Keratinocyte (primary cell): Measurements from ENCODE around the gene KLHL22. TPM values are rescaled to one million over a fixed set of nuclear protein-coding genes. Genes with fewer than 3 reads are reported as not detected.

Source experiments
- DNase-seq: peaks from one replicate; pipeline ENCODE4 v3.0.0-alpha.2; 2011; ENCODE audit warnings: low read depth, missing footprints, low spot score
- FAIRE-seq: peaks from 2 replicates; lab custom pipeline; 2011; peaks lifted over from hg19 to GRCh38; lab: Jason Lieb, UNC
- H2AFZ ChIP-seq: 2 replicates; pipeline ENCODE4 v1.6.0; 2012; ENCODE audit warnings: low read length, control low read depth, inconsistent platforms; ENCODE audit not compliant: control insufficient read depth
- H3K27ac ChIP-seq: 2 replicates; pipeline ENCODE4 v1.5.1; 2011; ENCODE audit warnings: low read length; ENCODE audit not compliant: control insufficient read depth, insufficient read depth
- H3K27me3 ChIP-seq: 3 replicates; pipeline ENCODE4 v1.6.0; 2011; ENCODE audit warnings: low read length; ENCODE audit not compliant: control insufficient read depth, insufficient read depth; ENCODE audit errors: extremely low read depth
- H3K36me3 ChIP-seq, 2 experiments: 2 replicates in 1 of 2; 3 replicates in 1 of 2; pipeline ENCODE4 v1.5.1; 2011; ENCODE audit warnings: low read length in 2 of 2, mild to moderate bottlenecking in 1 of 2; ENCODE audit not compliant: control insufficient read depth in 2 of 2, insufficient read depth in 2 of 2; ENCODE audit errors: extremely low read depth in 1 of 2
- H3K4me1 ChIP-seq: 3 replicates; pipeline ENCODE4 v1.5.1; 2011; ENCODE audit warnings: low read length; ENCODE audit not compliant: control insufficient read depth, insufficient read depth; ENCODE audit errors: extremely low read depth
- H3K4me2 ChIP-seq: 3 replicates; pipeline ENCODE4 v1.6.0; 2011; ENCODE audit warnings: low read depth, low read length; ENCODE audit not compliant: control insufficient read depth, insufficient read depth; ENCODE audit errors: extremely low read depth
- H3K4me3 ChIP-seq, 3 experiments: fragments of 200-600 bp in 1 of 3; sonication (generic) in 1 of 3; 2 replicates in 2 of 3; 3 replicates in 1 of 3; pipeline ENCODE4 v1.5.1; 2011 to 2016; ENCODE audit warnings: low read length in 3 of 3, mild to moderate bottlenecking in 3 of 3, control low read depth in 2 of 3, inconsistent platforms in 1 of 3, low read depth in 1 of 3, mixed read lengths in 1 of 3, mixed run types in 1 of 3, moderate library complexity in 1 of 3; ENCODE audit not compliant: control insufficient read depth in 2 of 3, insufficient read depth in 2 of 3; ENCODE audit errors: extremely low read depth in 1 of 3
- H3K79me2 ChIP-seq: 2 replicates; pipeline ENCODE4 v1.6.0; 2012; ENCODE audit warnings: low read length; ENCODE audit not compliant: control insufficient read depth, insufficient read depth
- H3K9ac ChIP-seq: 3 replicates; pipeline ENCODE4 v1.6.0; 2011; ENCODE audit warnings: low read length; ENCODE audit not compliant: control insufficient read depth, insufficient read depth; ENCODE audit errors: extremely low read depth
- H3K9me1 ChIP-seq: 3 replicates; pipeline ENCODE4 v1.6.0; 2011; ENCODE audit warnings: low read length; ENCODE audit not compliant: control insufficient read depth, insufficient read depth; ENCODE audit errors: extremely low read depth
- H3K9me3 ChIP-seq: 2 replicates; pipeline ENCODE4 v1.5.1; 2012; ENCODE audit warnings: low read depth, low read length; ENCODE audit not compliant: control insufficient read depth
- H4K20me1 ChIP-seq: 3 replicates; pipeline ENCODE4 v1.6.0; 2011; ENCODE audit warnings: low read length; ENCODE audit not compliant: control insufficient read depth, insufficient read depth; ENCODE audit errors: extremely low read depth
- EZH2 ChIP-seq: IDR thresholded peaks from one replicate; pipeline ENCODE4 v1.6.1; 2012; ENCODE audit warnings: inconsistent platforms, mild to moderate bottlenecking, low read length, moderate library complexity
- dilution Hi-C: fragments of 300-500 bp; cut with MboI; formaldehyde crosslinking; loops from one replicate; pipeline ENCODE4 v1.7.0; 2020; ENCODE audit warnings: low sequenced_read_pairs; ENCODE audit not compliant: extremely low pct_ligation_motif_present
- polyA plus RNA-seq, 5 experiments: library from polyadenylated mRNA; depleted of rRNA in 3 of 5; stranded (reverse) in 3 of 5; stranded (forward) in 1 of 5; unstranded in 1 of 5; fragments of >200 nt; gene quantifications; 1 replicate in 1 of 5; 2 replicates in 3 of 5; 3 replicates in 1 of 5; pipeline versions ENCODE4 v1.2.1 to v1.2.3, GENCODE V29; 2011 to 2012; ENCODE audit warnings: missing spikeins in 2 of 5, low read depth in 1 of 5, low replicate concordance in 1 of 5
- TF ChIP-seq, protein P1 (sequence below), 3 experiments: IDR thresholded peaks in 1 of 3; conservative IDR thresholded peaks in 1 of 3; optimal IDR thresholded peaks in 1 of 3; 2 replicates in 2 of 3; 3 replicates in 1 of 3; pipeline versions ENCODE3 to v1.5.1; 2011; ENCODE audit warnings: low read length in 3 of 3, mild to moderate bottlenecking in 3 of 3, moderate library complexity in 2 of 3, control low read depth in 1 of 3, inconsistent platforms in 1 of 3; ENCODE audit not compliant: insufficient read depth in 2 of 3; ENCODE audit errors: extremely low read depth in 1 of 3

Gene KLHL22
- polyA plus RNA-seq, 1 donor (not counting 4 experiments of a cell fraction or from before 2014, with no cell fraction given), result 9.3 TPM

DNA sequence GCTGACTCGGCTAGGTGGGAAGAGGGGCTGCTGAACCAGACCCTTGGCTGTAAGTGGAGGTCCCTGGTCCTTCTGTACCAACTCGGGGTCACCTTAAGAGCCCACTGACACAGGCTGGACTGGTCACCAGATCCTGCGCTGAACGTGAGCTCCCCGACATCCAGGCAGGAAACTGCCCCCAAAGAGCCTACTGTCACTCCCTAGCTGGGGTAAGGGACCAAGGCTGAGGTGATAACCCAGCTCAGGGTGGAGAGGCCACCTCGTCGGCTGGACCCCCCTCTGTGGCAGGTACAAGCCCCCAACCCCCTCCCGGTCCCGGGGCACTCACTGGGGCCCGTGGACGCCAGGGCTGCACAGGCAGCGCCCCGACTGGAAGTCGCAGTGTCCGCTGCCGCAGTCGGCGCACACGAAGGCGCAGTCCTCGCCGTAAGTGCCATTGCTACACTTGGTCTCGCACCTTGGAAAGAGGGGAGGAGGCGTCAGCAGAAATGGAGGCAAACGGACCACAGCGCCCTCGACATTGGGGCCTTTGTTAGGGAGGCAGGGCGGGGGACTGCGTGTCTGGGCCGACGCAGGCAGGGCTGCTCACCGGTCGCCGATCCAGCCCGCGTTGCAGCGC, 65.4 kb downstream of the KLHL22 start:
- Histone ChIP-seq H3K4me1 (peaks cover 21% of the 10 kb centered on the region), H3K4me2 (peak overlapping the region; percentile 89), H3K79me2 (no peaks in the 10 kb centered on the region), H4K20me1 (peaks cover 6% of the 10 kb centered on the region), H3K9me3 (no peaks in the 10 kb centered on the region), H3K27me3 (peaks cover 86% of the 10 kb centered on the region), H3K27ac (no peak overlapping the region), H3K36me3 (no peaks in the 10 kb centered on the region), H3K9ac (no peak overlapping the region), H3K9me1 (no peaks in the 10 kb centered on the region), H2AFZ (peak overlapping the region; percentile 23), H3K4me3 (peak overlapping the region in 2 of 3 experiments; percentile 48 to 67)
- TF ChIP-seq, protein P1, sequence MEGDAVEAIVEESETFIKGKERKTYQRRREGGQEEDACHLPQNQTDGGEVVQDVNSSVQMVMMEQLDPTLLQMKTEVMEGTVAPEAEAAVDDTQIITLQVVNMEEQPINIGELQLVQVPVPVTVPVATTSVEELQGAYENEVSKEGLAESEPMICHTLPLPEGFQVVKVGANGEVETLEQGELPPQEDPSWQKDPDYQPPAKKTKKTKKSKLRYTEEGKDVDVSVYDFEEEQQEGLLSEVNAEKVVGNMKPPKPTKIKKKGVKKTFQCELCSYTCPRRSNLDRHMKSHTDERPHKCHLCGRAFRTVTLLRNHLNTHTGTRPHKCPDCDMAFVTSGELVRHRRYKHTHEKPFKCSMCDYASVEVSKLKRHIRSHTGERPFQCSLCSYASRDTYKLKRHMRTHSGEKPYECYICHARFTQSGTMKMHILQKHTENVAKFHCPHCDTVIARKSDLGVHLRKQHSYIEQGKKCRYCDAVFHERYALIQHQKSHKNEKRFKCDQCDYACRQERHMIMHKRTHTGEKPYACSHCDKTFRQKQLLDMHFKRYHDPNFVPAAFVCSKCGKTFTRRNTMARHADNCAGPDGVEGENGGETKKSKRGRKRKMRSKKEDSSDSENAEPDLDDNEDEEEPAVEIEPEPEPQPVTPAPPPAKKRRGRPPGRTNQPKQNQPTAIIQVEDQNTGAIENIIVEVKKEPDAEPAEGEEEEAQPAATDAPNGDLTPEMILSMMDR (optimal IDR thresholded peaks at IDR 0.05 in 1 of 3, IDR thresholded peaks at IDR 0.05 in 1 of 3, conservative IDR thresholded peaks at IDR 0.05 in 1 of 3; ENCODE audit: extremely low read depth in 1 of 3, insufficient read depth in 2 of 3, low read length in 3 of 3), result no peak
- peak; percentile 96 for TF ChIP-seq EZH2
- no peak for DNase-seq
- dilution Hi-C loops, result no loop called here
- FAIRE-seq, result no peak

DNA sequence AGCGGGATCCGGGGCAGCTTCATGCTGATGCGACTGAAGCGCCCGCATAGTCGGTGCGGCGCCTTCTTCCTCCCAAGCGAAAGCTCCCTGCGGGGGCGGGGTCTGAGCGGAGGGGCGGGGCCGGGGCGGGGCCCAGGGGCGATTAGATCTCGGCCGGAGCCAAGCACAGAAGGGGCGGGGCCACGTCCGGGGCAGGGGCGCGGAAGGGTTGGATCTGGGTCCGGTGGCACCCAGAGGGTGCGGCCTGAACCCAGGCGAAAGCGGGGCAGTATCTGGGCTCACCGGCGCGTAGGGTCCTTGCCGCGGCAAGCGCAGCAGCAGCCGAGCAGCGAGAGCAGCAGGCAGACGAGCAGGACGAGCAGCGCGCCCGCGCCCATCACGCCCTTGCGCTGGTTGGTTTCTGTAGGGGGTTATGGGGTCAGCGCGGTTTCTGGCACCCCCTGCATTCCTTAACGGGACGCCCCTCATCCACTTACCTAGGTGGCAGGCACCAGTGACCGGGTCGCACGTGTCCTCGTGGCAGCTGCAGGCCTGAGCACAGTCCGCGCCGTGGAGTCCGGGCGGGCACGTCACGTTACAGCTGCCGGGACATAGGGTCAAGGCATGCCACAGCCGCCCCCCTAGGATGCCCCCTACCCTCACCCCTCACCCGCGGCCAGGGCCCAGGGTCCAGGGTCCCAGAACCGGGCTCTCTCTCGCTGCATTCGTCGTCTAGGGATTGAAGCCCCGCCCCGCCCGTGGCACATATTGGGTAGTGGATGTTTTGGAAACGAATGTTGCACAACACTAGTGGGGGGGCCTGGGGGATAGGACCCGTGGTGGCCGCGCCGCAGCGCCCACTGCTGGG, 66.1 kb downstream of the KLHL22 start:
- no peak for TF ChIP-seq EZH2
- TF ChIP-seq, protein P1 (optimal IDR thresholded peaks at IDR 0.05 in 1 of 3, IDR thresholded peaks at IDR 0.05 in 1 of 3, conservative IDR thresholded peaks at IDR 0.05 in 1 of 3; ENCODE audit: extremely low read depth in 1 of 3, insufficient read depth in 2 of 3, low read length in 3 of 3), result no peak
- Histone ChIP-seq H3K9me3 (no peaks in the 10 kb centered on the region), H3K4me3 (peak overlapping the region; percentile 39 to 69 (median 67)), H3K79me2 (no peaks in the 10 kb centered on the region), H3K4me1 (peaks cover 21% of the 10 kb centered on the region), H3K27ac (no peak overlapping the region), H3K27me3 (peaks cover 83% of the 10 kb centered on the region), H3K36me3 (no peaks in the 10 kb centered on the region), H4K20me1 (peaks cover 6% of the 10 kb centered on the region), H3K9ac (no peak overlapping the region), H2AFZ (peak overlapping the region; percentile 78), H3K4me2 (peak overlapping the region; percentile 89), H3K9me1 (no peaks in the 10 kb centered on the region)
- FAIRE-seq (no peak), DNase-seq (peak; percentile 30)
- dilution Hi-C loops, result no loop called here
